Kidney (tissue), 14 donors: Measurements from ENCODE around the gene MEI4. TPM values are rescaled to one million over a fixed set of nuclear protein-coding genes. Genes with fewer than 3 reads are reported as not detected.

ENCODE experiments used
- DNase-seq, 5 donors: peaks; one replicate each; pipeline ENCODE4 v3.0.0-alpha.2; 2013 to 2020
- FAIRE-seq: peaks from 2 replicates; lab custom pipeline; 2012; peaks lifted over from hg19 to GRCh38; lab: Jason Lieb, UNC
- H3K27ac ChIP-seq, 2 donors: one replicate each; pipeline ENCODE4 v1.7.0; 2013; ENCODE audit warnings: low read depth in 2 of 2, low read length in 2 of 2, inconsistent platforms in 1 of 2
- H3K27me3 ChIP-seq: one replicate; pipeline ENCODE4 v1.7.1; 2013; ENCODE audit warnings: low read length, inconsistent platforms; ENCODE audit not compliant: control insufficient read depth, insufficient read depth
- H3K36me3 ChIP-seq, 3 donors: one replicate each; pipeline versions ENCODE4 v1.7.0 to v1.7.1; 2013; ENCODE audit warnings: low read length in 3 of 3, control low read depth in 1 of 3, inconsistent platforms in 1 of 3; ENCODE audit not compliant: insufficient read depth in 3 of 3, control insufficient read depth in 2 of 3
- H3K4me1 ChIP-seq, 3 donors: one replicate each; pipeline versions ENCODE4 v1.7.0 to v1.7.1; 2013; ENCODE audit warnings: low read length in 3 of 3, inconsistent platforms in 1 of 3, low read depth in 1 of 3; ENCODE audit not compliant: control insufficient read depth in 2 of 3, insufficient read depth in 2 of 3
- H3K4me3 ChIP-seq, 3 donors: one replicate each; pipeline versions ENCODE4 v1.7.0 to v1.8.1; 2013; ENCODE audit warnings: low read length in 3 of 3, control low read depth in 1 of 3, inconsistent platforms in 1 of 3
- H3K9ac ChIP-seq, 3 donors: one replicate each; pipeline versions ENCODE4 v1.7.0 to v1.7.1; 2013; ENCODE audit warnings: low read length in 3 of 3, control low read depth in 1 of 3, inconsistent platforms in 1 of 3
- H3K9me3 ChIP-seq, 3 donors: one replicate each; pipeline versions ENCODE4 v1.7.0 to v1.7.1; 2013; ENCODE audit warnings: low read length in 3 of 3, control low read depth in 1 of 3, inconsistent platforms in 1 of 3; ENCODE audit not compliant: control insufficient read depth in 2 of 3, insufficient read depth in 1 of 3
- CTCF ChIP-seq: IDR thresholded peaks from 3 replicates; pipeline ENCODE4 v1.5.1; 2012; ENCODE audit warnings: mild to moderate bottlenecking, moderate library complexity, borderline replicate concordance; ENCODE audit not compliant: insufficient read depth; ENCODE audit errors: extremely low read depth
- intact Hi-C: fragments of 100-400 bp; cut with DNase I; formaldehyde crosslinking; loops from one replicate; pipeline ENCODE4 v1.11.1; 2022
- polyA plus RNA-seq: library from polyadenylated mRNA; stranded (reverse); fragments of 350-450 nt; fragmentation: Illumina TruSeq; extraction: RNeasy Lipid Tissue Mini Kit (QIAGEN cat#74804); gene quantifications from one replicate; pipeline ENCODE4 v1.2.3, GENCODE V29; 2014; ENCODE audit warnings: low read depth, low replicate concordance; ENCODE audit not compliant: insufficient read depth
- total RNA-seq: library from RNA; stranded (reverse); fragmentation: NEBNext Ultra II Directional; extraction: Animal tissue kit (Norgen Biotek cat#: 25700); gene quantifications from one replicate; pipeline ENCODE4 v1.2.1, GENCODE V29; 2021
- donor health status: control.
- donor health status: control.
- donor health status: control.
- donor health status: control.
- donor health status: control.
- donor health status: DM: yes; HTN: yes; CAD: no.
- donor health status: Normal renal cell carcinoma (clear cell type).

The MEI4 gene
- total and polyA plus RNA-seq, 2 donors from 2014 or later = 1.2 to 2.3 TPM

- Histone ChIP-seq H3K27me3 (no peaks in the 10 kb centered on the region), H3K9me3 (no peaks in the 10 kb centered on the region), H3K27ac (no peak overlapping the region), H3K4me3 (no peak overlapping the region), H3K4me1 (no peaks in the 10 kb centered on the region), H3K9ac (no peak overlapping the region), H3K36me3 (no peaks in the 10 kb centered on the region)
- intact Hi-C loops = no loop called here
- DNase-seq (no peak), FAIRE-seq (no peak)
- no peak for TF ChIP-seq CTCF
Measured at GRCh38 chr6:77626426-77626825, 26.4 kb upstream of the MEI4 start.

- no peaks in the 10 kb centered on the region for H3K27me3 ChIP-seq
- no peaks in the 10 kb centered on the region for H3K36me3 ChIP-seq
- no peak overlapping the region for H3K9ac ChIP-seq
- intact Hi-C loops = no loop called here
- H3K9me3 ChIP-seq = no peaks in the 10 kb centered on the region
- H3K4me3 ChIP-seq = no peak overlapping the region
- no peak overlapping the region for H3K27ac ChIP-seq
- FAIRE-seq (no peak), DNase-seq (no peak)
- TF ChIP-seq CTCF = no peak
- H3K4me1 ChIP-seq = no peaks in the 10 kb centered on the region
Measured at GRCh38 chr6:77630014-77630413, 22.8 kb upstream of the MEI4 start.

GRCh38 chr6:77633471-77633870 lies 19.4 kb upstream of the MEI4 start:
- intact Hi-C loops = no loop called here
- TF ChIP-seq CTCF = no peak
- no peak overlapping the region for H3K27ac ChIP-seq
- H3K36me3 ChIP-seq = no peaks in the 10 kb centered on the region
- no peaks in the 10 kb centered on the region for H3K9me3 ChIP-seq
- H3K9ac ChIP-seq = no peak overlapping the region
- DNase-seq = no peak
- H3K27me3 ChIP-seq = no peaks in the 10 kb centered on the region
- no peaks in the 10 kb centered on the region for H3K4me1 ChIP-seq
- no peak overlapping the region for H3K4me3 ChIP-seq
- FAIRE-seq = no peak

GRCh38 chr6:77633993-77634715 lies 18.7 kb upstream of the MEI4 start:
- Histone ChIP-seq H3K36me3 (no peaks in the 10 kb centered on the region), H3K9ac (no peak overlapping the region), H3K4me3 (no peak overlapping the region), H3K27me3 (no peaks in the 10 kb centered on the region), H3K9me3 (no peaks in the 10 kb centered on the region), H3K4me1 (no peaks in the 10 kb centered on the region), H3K27ac (no peak overlapping the region)
- FAIRE-seq (no peak), DNase-seq (no peak)
- intact Hi-C loops = no loop called here
- no peak for TF ChIP-seq CTCF
